Measurements from ENCODE around the gene TARS1. TPM values are rescaled to one million over a fixed set of nuclear protein-coding genes. Genes with fewer than 3 reads are reported as not detected.
"Not testable (repeated sequence)": the region's sequence is repeated elsewhere in the genome, so short reads cannot be mapped to it uniquely, and the experiment has no call there.

TARS1 gene
- total RNA-seq, 1 donor from 2014 or later = 254 TPM

GRCh38 chr5:33507426-33507825 lies 66.7 kb downstream of the TARS1 start:
- Mint-ChIP-seq H3K27ac (ENCODE audit: unreplicated experiment) (no peak overlapping the region), H3K27me3 (ENCODE audit: low read depth) (no peaks in the 10 kb centered on the region)

GRCh38 chr5:33509036-33509435 lies 68.3 kb downstream of the TARS1 start:
- H3K36me3 Mint-ChIP-seq (ENCODE audit: low read depth) = no peaks in the 10 kb centered on the region
- DNase-seq (ENCODE audit: low spot score) = no peak
- peaks cover 3% of the 10 kb centered on the region for H3K9me3 Mint-ChIP-seq (ENCODE audit: low read depth)
- no peak for TF ChIP-seq CTCF (IDR thresholded peaks at IDR 0.05)
- peak overlapping the region; percentile 74 for H3K27ac Mint-ChIP-seq (ENCODE audit: unreplicated experiment)
- H3K27me3 Mint-ChIP-seq (ENCODE audit: low read depth) = no peaks in the 10 kb centered on the region
- H3K4me1 Mint-ChIP-seq (ENCODE audit: low read depth) = peaks cover 18% of the 10 kb centered on the region
- no peak overlapping the region for H3K4me3 Mint-ChIP-seq (ENCODE audit: unreplicated experiment)

More at GRCh38 chr5:33507426-33507825, 66.7 kb downstream of the TARS1 start:
- Mint-ChIP-seq H3K4me3 (ENCODE audit: unreplicated experiment) (no peak overlapping the region), H3K9me3 (ENCODE audit: low read depth) (peaks cover 3% of the 10 kb centered on the region), H3K36me3 (ENCODE audit: low read depth) (no peaks in the 10 kb centered on the region), H3K4me1 (ENCODE audit: low read depth) (peaks cover 9% of the 10 kb centered on the region)
- TF ChIP-seq CTCF (IDR thresholded peaks at IDR 0.05) = no peak
- DNase-seq (ENCODE audit: low spot score) = no peak

- Mint-ChIP-seq H3K4me1 (ENCODE audit: low read depth) (peaks cover 19% of the 10 kb centered on the region), H3K27ac (ENCODE audit: unreplicated experiment) (no peak overlapping the region), H3K9me3 (ENCODE audit: low read depth) (peaks cover 3% of the 10 kb centered on the region), H3K27me3 (ENCODE audit: low read depth) (no peaks in the 10 kb centered on the region), H3K4me3 (ENCODE audit: unreplicated experiment) (no peak overlapping the region), H3K36me3 (ENCODE audit: low read depth) (peaks cover 2% of the 10 kb centered on the region)
- no peak for TF ChIP-seq CTCF (IDR thresholded peaks at IDR 0.05)
- no peak for DNase-seq (ENCODE audit: low spot score)
Measured at GRCh38 chr5:33513462-33514185, 72.9 kb downstream of the TARS1 start.

- not testable (repeated sequence) for H3K9me3 Mint-ChIP-seq (ENCODE audit: low read depth); H3K4me3 Mint-ChIP-seq (ENCODE audit: unreplicated experiment); DNase-seq (ENCODE audit: low spot score); H3K27ac Mint-ChIP-seq (ENCODE audit: unreplicated experiment); H3K27me3 Mint-ChIP-seq (ENCODE audit: low read depth); H3K36me3 Mint-ChIP-seq (ENCODE audit: low read depth)
- peaks cover 10% of the 10 kb centered on the region for H3K4me1 Mint-ChIP-seq (ENCODE audit: low read depth)
Measured at GRCh38 chr5:33515366-33515765, 74.6 kb downstream of the TARS1 start.

GRCh38 chr5:33516421-33516820 lies 75.7 kb downstream of the TARS1 start:
- Mint-ChIP-seq H3K27ac (ENCODE audit: unreplicated experiment) (no peak overlapping the region), H3K36me3 (ENCODE audit: low read depth) (peaks cover 2% of the 10 kb centered on the region), H3K4me1 (ENCODE audit: low read depth) (peaks cover 10% of the 10 kb centered on the region), H3K9me3 (ENCODE audit: low read depth) (peaks cover 4% of the 10 kb centered on the region), H3K27me3 (ENCODE audit: low read depth) (no peaks in the 10 kb centered on the region), H3K4me3 (ENCODE audit: unreplicated experiment) (no peak overlapping the region)
- no peak for TF ChIP-seq CTCF (IDR thresholded peaks at IDR 0.05)
- DNase-seq (ENCODE audit: low spot score) = no peak

All from chondrocyte (in vitro differentiated cells).